ENCODE measurements around the gene PEPD.

Gene PEPD

GRCh38 chr19:33403973-33404304 is 117.7 kb downstream of the PEPD start:
- Histone ChIP-seq H3K79me2 (ENCODE audit: insufficient read depth, low read length) (no peaks in the 10 kb centered on the region), H3K36me3 (ENCODE audit: insufficient read depth, low read length) (no peaks in the 10 kb centered on the region), H2AFZ (ENCODE audit: low read length) (no peak overlapping the region), H3K4me3 (ENCODE audit: low read depth, low read length, poor library complexity, severe bottlenecking) (no peak overlapping the region), H3K4me1 (ENCODE audit: insufficient read depth, low read length, severe bottlenecking) (no peaks in the 10 kb centered on the region), H4K20me1 (ENCODE audit: insufficient read depth, low read length) (no peaks in the 10 kb centered on the region), H3K4me2 (ENCODE audit: low read length) (no peak overlapping the region), H3F3A (ENCODE audit: insufficient read depth, low read length) (no peaks in the 10 kb centered on the region), H3K9ac (ENCODE audit: low read length) (no peak overlapping the region), H3K9me3 (ENCODE audit: low read length) (no peaks in the 10 kb centered on the region), H3K27me3 (ENCODE audit: insufficient read depth, low read length) (no peaks in the 10 kb centered on the region), H3K9me2 (ENCODE audit: low read depth, low read length) (no peaks in the 10 kb centered on the region), H3K27ac (ENCODE audit: low read depth, low read length, poor library complexity, severe bottlenecking) (no peak overlapping the region)
- no peak for TF ChIP-seq EZH2 (IDR thresholded peaks at IDR 0.05; ENCODE audit: borderline replicate concordance, low read length)
- TF ChIP-seq CTCF (IDR thresholded peaks at IDR 0.05; ENCODE audit: low read length): no peak

- Histone ChIP-seq H3K9ac (ENCODE audit: low read length) (no peak overlapping the region), H3K27ac (ENCODE audit: low read depth, low read length, poor library complexity, severe bottlenecking) (no peak overlapping the region), H3K27me3 (ENCODE audit: insufficient read depth, low read length) (no peaks in the 10 kb centered on the region), H3K4me2 (ENCODE audit: low read length) (no peak overlapping the region), H3K9me3 (ENCODE audit: low read length) (no peaks in the 10 kb centered on the region), H3K4me3 (ENCODE audit: low read depth, low read length, poor library complexity, severe bottlenecking) (no peak overlapping the region), H3K4me1 (ENCODE audit: insufficient read depth, low read length, severe bottlenecking) (no peaks in the 10 kb centered on the region), H2AFZ (ENCODE audit: low read length) (no peak overlapping the region), H3F3A (ENCODE audit: insufficient read depth, low read length) (no peaks in the 10 kb centered on the region), H3K79me2 (ENCODE audit: insufficient read depth, low read length) (no peaks in the 10 kb centered on the region), H3K9me2 (ENCODE audit: low read depth, low read length) (no peaks in the 10 kb centered on the region), H3K36me3 (ENCODE audit: insufficient read depth, low read length) (no peaks in the 10 kb centered on the region), H4K20me1 (ENCODE audit: insufficient read depth, low read length) (no peaks in the 10 kb centered on the region)
- TF ChIP-seq EZH2 (IDR thresholded peaks at IDR 0.05; ENCODE audit: borderline replicate concordance, low read length) (no peak), CTCF (IDR thresholded peaks at IDR 0.05; ENCODE audit: low read length) (no peak)
These were observed 118.2 kb downstream of the PEPD start for GRCh38 chr19:33403221-33403972.

GRCh38 chr19:33402421-33403220 is 119.0 kb downstream of the PEPD start:
- H3K4me3 ChIP-seq (ENCODE audit: low read depth, low read length, poor library complexity, severe bottlenecking): no peak overlapping the region
- H3K9me2 ChIP-seq (ENCODE audit: low read depth, low read length): no peaks in the 10 kb centered on the region
- no peaks in the 10 kb centered on the region for H3F3A ChIP-seq (ENCODE audit: insufficient read depth, low read length)
- H3K79me2 ChIP-seq (ENCODE audit: insufficient read depth, low read length): no peaks in the 10 kb centered on the region
- no peak overlapping the region for H3K27ac ChIP-seq (ENCODE audit: low read depth, low read length, poor library complexity, severe bottlenecking)
- H3K27me3 ChIP-seq (ENCODE audit: insufficient read depth, low read length): no peaks in the 10 kb centered on the region
- no peak overlapping the region for H3K4me2 ChIP-seq (ENCODE audit: low read length)
- no peak for TF ChIP-seq EZH2 (IDR thresholded peaks at IDR 0.05; ENCODE audit: borderline replicate concordance, low read length)
- TF ChIP-seq CTCF (IDR thresholded peaks at IDR 0.05; ENCODE audit: low read length): no peak; the same call in 1 of the 2 replicates
- no peaks in the 10 kb centered on the region for H3K4me1 ChIP-seq (ENCODE audit: insufficient read depth, low read length, severe bottlenecking)
- no peak overlapping the region for H2AFZ ChIP-seq (ENCODE audit: low read length)
- no peaks in the 10 kb centered on the region for H3K9me3 ChIP-seq (ENCODE audit: low read length)
- H4K20me1 ChIP-seq (ENCODE audit: insufficient read depth, low read length): no peaks in the 10 kb centered on the region
- no peaks in the 10 kb centered on the region for H3K36me3 ChIP-seq (ENCODE audit: insufficient read depth, low read length)
- no peak overlapping the region for H3K9ac ChIP-seq (ENCODE audit: low read length)

Measured in OCI-LY1 (cell line).